ENCODE results near the gene SLC22A4.
A peak's percentile ranks its signal among the peaks of the same experiment; 100 is the strongest.

Gene SLC22A4

DNA sequence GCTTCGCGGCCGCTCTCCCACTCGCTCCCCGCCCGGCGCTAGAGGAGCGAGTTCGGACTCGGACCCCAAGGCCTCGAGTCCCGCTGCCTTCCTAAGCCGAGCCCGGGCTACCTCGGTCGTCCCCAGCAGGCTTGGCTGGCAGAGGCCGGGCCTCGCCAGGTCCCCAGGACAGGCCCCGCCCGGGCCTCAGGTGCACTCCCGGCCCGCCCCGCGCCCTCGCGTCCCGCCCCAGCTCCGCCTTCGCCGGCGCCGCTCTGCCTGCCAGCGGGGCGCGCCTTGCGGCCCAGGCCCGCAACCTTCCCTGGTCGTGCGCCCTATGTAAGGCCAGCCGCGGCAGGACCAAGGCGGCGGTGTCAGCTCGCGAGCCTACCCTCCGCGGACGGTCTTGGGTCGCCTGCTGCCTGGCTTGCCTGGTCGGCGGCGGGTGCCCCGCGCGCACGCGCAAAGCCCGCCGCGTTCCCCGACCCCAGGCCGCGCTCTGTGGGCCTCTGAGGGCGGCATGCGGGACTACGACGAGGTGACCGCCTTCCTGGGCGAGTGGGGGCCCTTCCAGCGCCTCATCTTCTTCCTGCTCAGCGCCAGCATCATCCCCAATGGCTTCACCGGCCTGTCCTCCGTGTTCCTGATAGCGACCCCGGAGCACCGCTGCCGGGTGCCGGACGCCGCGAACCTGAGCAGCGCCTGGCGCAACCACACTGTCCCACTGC, 75.4 kb downstream of the SLC22A4 start, which contains the start of gene SLC22A5:
SLC22A5 (plus strand) TSS at position 237 of the 707 bp plus-strand sequence; CDS start at position 500, 263 bp downstream.
- TF ChIP-seq SIN3A (IDR thresholded peaks at IDR 0.05; ENCODE audit: borderline replicate concordance, insufficient read depth, low read length) (no peak), FOXP2 (optimal IDR thresholded peaks at IDR 0.05; ENCODE audit: borderline replicate concordance, extremely low read depth, extremely low read length, insufficient read depth) (peak; percentile 40), TAF1 (IDR thresholded peaks at IDR 0.05; ENCODE audit: borderline replicate concordance, insufficient read depth, low read length) (no peak), POLR2AphosphoS5 (IDR thresholded peaks at IDR 0.05; ENCODE audit: low read depth, low read length) (peak; percentile 45; the same call in 1 of the 2 replicates)
- TF ChIP-seq, protein P1, sequence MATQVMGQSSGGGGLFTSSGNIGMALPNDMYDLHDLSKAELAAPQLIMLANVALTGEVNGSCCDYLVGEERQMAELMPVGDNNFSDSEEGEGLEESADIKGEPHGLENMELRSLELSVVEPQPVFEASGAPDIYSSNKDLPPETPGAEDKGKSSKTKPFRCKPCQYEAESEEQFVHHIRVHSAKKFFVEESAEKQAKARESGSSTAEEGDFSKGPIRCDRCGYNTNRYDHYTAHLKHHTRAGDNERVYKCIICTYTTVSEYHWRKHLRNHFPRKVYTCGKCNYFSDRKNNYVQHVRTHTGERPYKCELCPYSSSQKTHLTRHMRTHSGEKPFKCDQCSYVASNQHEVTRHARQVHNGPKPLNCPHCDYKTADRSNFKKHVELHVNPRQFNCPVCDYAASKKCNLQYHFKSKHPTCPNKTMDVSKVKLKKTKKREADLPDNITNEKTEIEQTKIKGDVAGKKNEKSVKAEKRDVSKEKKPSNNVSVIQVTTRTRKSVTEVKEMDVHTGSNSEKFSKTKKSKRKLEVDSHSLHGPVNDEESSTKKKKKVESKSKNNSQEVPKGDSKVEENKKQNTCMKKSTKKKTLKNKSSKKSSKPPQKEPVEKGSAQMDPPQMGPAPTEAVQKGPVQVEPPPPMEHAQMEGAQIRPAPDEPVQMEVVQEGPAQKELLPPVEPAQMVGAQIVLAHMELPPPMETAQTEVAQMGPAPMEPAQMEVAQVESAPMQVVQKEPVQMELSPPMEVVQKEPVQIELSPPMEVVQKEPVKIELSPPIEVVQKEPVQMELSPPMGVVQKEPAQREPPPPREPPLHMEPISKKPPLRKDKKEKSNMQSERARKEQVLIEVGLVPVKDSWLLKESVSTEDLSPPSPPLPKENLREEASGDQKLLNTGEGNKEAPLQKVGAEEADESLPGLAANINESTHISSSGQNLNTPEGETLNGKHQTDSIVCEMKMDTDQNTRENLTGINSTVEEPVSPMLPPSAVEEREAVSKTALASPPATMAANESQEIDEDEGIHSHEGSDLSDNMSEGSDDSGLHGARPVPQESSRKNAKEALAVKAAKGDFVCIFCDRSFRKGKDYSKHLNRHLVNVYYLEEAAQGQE (IDR thresholded peaks at IDR 0.05; ENCODE audit: insufficient read depth in 1 of 2, low read depth in 2 of 2, low read length in 2 of 2): no peak

DNA sequence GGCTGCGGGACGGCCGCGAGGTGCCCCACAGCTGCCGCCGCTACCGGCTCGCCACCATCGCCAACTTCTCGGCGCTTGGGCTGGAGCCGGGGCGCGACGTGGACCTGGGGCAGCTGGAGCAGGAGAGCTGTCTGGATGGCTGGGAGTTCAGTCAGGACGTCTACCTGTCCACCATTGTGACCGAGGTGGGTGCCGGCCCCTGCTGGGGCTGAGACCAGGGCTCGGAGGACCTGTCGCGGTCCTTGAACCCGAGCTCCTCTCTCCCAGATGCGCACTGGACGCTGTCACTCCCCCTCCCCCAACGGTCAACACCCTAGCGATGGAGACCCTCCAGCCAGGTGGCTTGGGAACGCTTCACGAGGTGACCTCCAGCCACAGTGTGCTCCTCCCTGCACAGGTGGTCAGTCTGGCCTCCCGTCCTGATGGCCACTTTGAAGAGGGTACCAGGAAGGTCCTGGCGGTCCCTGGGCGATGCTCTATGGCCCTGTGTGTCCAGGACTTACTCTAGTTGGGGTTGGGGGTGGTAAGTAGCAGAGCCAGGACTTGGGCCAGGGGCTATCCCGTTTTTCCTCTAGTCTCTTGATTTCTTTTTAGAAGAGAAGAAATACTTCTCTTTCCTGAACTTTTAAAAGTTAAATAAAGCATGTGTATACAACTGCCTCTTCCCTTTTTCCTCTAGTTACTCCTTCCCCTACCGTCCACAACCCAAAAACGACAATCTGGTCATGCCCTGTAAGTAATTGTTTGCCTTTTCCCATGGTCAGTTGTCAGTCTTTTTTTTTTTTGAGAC, 76.2 kb downstream of the SLC22A4 start:
- TF ChIP-seq TAF1 (IDR thresholded peaks at IDR 0.05; ENCODE audit: borderline replicate concordance, insufficient read depth, low read length) (no peak), FOXP2 (optimal IDR thresholded peaks at IDR 0.05; ENCODE audit: borderline replicate concordance, extremely low read depth, extremely low read length, insufficient read depth) (no peak), POLR2AphosphoS5 (IDR thresholded peaks at IDR 0.05; ENCODE audit: low read depth, low read length) (no peak), SIN3A (IDR thresholded peaks at IDR 0.05; ENCODE audit: borderline replicate concordance, insufficient read depth, low read length) (no peak)
- TF ChIP-seq, protein P1 (IDR thresholded peaks at IDR 0.05; ENCODE audit: insufficient read depth in 1 of 2, low read depth in 2 of 2, low read length in 2 of 2): no peak

DNA sequence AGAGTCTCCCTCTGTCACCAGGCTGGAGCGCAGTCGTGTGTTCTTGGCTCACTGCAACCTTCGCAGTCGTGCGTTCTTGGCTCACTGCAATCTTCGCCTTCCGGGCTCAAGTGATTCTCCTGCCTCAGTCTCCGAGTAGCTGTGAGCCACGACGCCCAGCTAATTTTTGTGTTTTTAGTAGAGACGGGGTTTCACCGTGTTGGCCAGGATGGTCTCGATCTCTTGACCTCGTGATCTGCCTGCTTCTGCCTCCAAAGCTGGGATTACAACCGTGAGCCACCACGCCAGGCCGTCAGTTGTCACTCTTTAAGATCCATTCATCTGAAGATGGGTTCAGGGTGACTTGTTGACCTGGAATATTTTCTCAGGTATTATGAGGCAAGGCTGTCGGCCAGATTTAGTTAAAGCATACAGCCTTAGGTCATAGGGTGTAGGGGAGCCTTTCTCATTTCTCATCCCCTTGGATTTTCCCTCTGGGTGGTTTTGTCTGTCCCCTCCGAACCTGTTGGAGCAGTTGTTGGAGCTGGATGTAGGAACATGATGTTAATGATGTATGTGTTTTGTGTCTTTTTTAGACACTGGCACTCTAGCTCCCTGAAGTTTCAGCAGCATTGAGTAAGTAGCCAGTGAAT, 76.9 kb downstream of the SLC22A4 start:
- TF ChIP-seq FOXP2 (optimal IDR thresholded peaks at IDR 0.05; ENCODE audit: borderline replicate concordance, extremely low read depth, extremely low read length, insufficient read depth) (no peak), POLR2AphosphoS5 (IDR thresholded peaks at IDR 0.05; ENCODE audit: low read depth, low read length) (no peak), SIN3A (IDR thresholded peaks at IDR 0.05; ENCODE audit: borderline replicate concordance, insufficient read depth, low read length) (no peak), TAF1 (IDR thresholded peaks at IDR 0.05; ENCODE audit: borderline replicate concordance, insufficient read depth, low read length) (no peak)
- TF ChIP-seq, protein P1 (IDR thresholded peaks at IDR 0.05; ENCODE audit: insufficient read depth in 1 of 2, low read depth in 2 of 2, low read length in 2 of 2): no peak

DNA sequence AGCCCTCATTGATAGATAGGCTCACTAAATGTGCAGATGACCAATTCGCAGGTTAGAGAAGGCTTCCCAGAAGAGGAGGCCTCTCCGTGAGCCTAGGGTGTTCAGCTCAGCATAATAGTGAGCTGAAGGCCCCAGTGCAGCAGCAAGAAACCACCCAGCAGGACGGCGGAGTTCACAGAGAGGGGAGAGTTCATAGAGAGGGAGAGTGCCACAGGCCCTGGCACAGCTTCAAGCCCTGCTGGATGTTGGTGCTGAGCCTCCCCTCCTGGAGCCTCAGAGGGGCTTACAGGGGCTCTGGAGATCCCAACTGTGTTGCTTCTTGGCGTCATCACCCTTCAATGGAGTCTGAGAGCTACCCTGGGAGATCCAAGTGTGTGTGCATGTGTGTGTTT, 77.4 kb downstream of the SLC22A4 start:
- TF ChIP-seq, protein P1 (IDR thresholded peaks at IDR 0.05; ENCODE audit: insufficient read depth in 1 of 2, low read depth in 2 of 2, low read length in 2 of 2): no peak

Measured in PFSK-1 (cell line).